ENCODE measurements around the gene SLC16A5. TPM values are rescaled to one million over a fixed set of nuclear protein-coding genes. Genes with fewer than 3 reads are reported as not detected.

The SLC16A5 gene
- total RNA-seq, 4 donors from 2014 or later = 65.9 to 94.6 (median 79.5) TPM

DNA sequence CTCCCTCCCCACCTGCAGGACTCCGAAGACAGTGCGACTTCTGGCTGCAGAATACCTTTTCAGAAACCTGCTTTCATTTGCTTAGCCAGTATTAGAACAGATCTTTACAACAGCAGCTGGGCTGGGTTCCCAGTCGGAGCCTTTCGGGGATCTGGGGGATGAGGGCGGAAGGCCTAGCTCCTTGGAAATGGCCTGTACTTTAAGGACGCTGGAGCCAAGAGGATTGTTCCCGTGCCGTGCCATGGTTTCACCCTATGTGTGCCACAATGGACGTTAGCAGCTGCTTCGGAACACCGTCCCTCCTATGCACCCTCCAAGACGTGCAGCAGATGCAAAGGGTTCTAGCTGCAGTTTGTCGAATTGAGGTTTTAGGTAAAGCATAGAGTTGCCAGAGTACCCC is 24.6 kb upstream of the SLC16A5 start:
- TF ChIP-seq POLR2A (IDR thresholded peaks at IDR 0.05) = no peak
- no peak for TF ChIP-seq POLR2AphosphoS5 (IDR thresholded peaks at IDR 0.05)
- no peak for TF ChIP-seq EP300 (IDR thresholded peaks at IDR 0.05; ENCODE audit: low read depth)
- TF ChIP-seq, protein P1, sequence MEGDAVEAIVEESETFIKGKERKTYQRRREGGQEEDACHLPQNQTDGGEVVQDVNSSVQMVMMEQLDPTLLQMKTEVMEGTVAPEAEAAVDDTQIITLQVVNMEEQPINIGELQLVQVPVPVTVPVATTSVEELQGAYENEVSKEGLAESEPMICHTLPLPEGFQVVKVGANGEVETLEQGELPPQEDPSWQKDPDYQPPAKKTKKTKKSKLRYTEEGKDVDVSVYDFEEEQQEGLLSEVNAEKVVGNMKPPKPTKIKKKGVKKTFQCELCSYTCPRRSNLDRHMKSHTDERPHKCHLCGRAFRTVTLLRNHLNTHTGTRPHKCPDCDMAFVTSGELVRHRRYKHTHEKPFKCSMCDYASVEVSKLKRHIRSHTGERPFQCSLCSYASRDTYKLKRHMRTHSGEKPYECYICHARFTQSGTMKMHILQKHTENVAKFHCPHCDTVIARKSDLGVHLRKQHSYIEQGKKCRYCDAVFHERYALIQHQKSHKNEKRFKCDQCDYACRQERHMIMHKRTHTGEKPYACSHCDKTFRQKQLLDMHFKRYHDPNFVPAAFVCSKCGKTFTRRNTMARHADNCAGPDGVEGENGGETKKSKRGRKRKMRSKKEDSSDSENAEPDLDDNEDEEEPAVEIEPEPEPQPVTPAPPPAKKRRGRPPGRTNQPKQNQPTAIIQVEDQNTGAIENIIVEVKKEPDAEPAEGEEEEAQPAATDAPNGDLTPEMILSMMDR (IDR thresholded peaks at IDR 0.05) = no peak
- 92% methylated on average over 13 of the region's 13 CpGs; no CpG with 5 or more reads in 1 of the 2 donors for WGBS, 2 donors (ENCODE audit: low coverage in 1 of 2)
- intact Hi-C loops (cut with DNase I; ENCODE audit: low total_unique reads) = no loop called here
- Histone ChIP-seq H3K9me3 (no peaks in the 10 kb centered on the region), H3K27me3 (no peaks in the 10 kb centered on the region), H3K4me3 (no peak overlapping the region), H3K36me3 (peaks cover 0 to 26% (median 10%) of the 10 kb centered on the region in 4 donors), H3K27ac (no peak overlapping the region), H3K4me1 (peaks cover 0 to 8% (median 2%) of the 10 kb centered on the region in 4 donors)
- no peak for DNase-seq
- in situ Hi-C loops (cut with MboI; ENCODE audit: low pct_ligation_motif_present in 1 of 4, low pct_unique_long_range_greater_than_20kb in 1 of 4, low sequenced_read_pairs in 3 of 4) = no loop called here

DNA sequence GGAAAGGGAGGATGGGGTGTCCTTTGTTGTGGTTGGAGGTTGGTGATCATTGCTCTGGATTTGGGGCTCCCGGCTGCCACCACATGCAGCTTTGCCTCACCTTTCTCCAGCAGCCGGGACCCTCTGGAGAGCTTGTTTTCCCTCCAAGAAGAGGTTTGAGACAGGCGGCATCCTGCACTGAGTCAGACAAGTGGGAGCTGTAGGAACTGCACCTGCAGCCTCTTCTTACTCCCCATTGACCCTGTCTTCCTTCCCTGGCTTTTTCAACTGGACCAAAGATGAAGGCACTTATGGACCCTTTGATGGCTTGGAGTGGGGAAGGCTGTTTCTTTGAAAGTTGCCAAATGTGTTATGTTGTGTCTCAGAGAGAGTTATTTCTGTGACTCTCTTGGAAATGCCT is 24.1 kb upstream of the SLC16A5 start:
- intact Hi-C loops (cut with DNase I; ENCODE audit: low total_unique reads) = no loop called here

DNA sequence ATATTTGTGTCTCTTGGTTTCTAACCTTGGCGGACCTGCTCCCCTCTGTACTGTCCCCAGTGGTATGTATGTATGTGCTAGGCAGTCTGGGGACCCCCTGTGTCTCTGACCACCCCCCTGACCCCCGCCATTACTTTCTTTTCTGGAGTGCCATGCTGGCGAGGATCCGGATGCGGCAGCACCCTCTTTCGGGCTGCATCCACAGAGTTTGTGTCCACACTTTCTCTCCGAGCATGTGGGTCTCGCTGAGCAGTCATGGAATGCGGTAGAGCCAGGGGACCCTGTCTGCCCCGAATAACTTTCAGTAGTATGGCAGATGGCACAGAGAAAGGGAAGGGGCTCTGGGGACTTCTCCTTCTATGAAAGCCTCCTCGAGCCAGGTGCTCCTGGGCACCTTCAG is 23.7 kb upstream of the SLC16A5 start:
- in situ Hi-C loops (cut with MboI; ENCODE audit: low pct_ligation_motif_present in 1 of 4, low pct_unique_long_range_greater_than_20kb in 1 of 4, low sequenced_read_pairs in 3 of 4) (no loop called here), intact Hi-C loops (cut with DNase I; ENCODE audit: low total_unique reads) (no loop called here)
- H3K4me1 ChIP-seq = peaks cover 0 to 8% (median 2%) of the 10 kb centered on the region in 4 donors
- no peak overlapping the region for H3K4me3 ChIP-seq
- WGBS, 2 donors (ENCODE audit: low coverage in 1 of 2) = 96 to 97% methylated on average over 6 to 11 of the region's 11 CpGs
- H3K9me3 ChIP-seq = no peaks in the 10 kb centered on the region
- peaks cover 0 to 26% (median 10%) of the 10 kb centered on the region in 4 donors for H3K36me3 ChIP-seq
- no peak overlapping the region for H3K27ac ChIP-seq
- no peaks in the 10 kb centered on the region for H3K27me3 ChIP-seq
- TF ChIP-seq EP300 (IDR thresholded peaks at IDR 0.05; ENCODE audit: low read depth) (no peak), POLR2AphosphoS5 (IDR thresholded peaks at IDR 0.05) (no peak), POLR2A (IDR thresholded peaks at IDR 0.05) (no peak)
- TF ChIP-seq, protein P1 (IDR thresholded peaks at IDR 0.05) = no peak
- no peak for DNase-seq

More for the DNA sequence above, 24.1 kb upstream of the SLC16A5 start:
- TF ChIP-seq, protein P1 (IDR thresholded peaks at IDR 0.05) = no peak
- TF ChIP-seq POLR2AphosphoS5 (IDR thresholded peaks at IDR 0.05) = no peak
- TF ChIP-seq EP300 (IDR thresholded peaks at IDR 0.05; ENCODE audit: low read depth) = no peak
- no peak for TF ChIP-seq POLR2A (IDR thresholded peaks at IDR 0.05)
- Histone ChIP-seq H3K9me3 (no peaks in the 10 kb centered on the region), H3K27me3 (no peaks in the 10 kb centered on the region), H3K27ac (no peak overlapping the region), H3K36me3 (peaks cover 0 to 26% (median 10%) of the 10 kb centered on the region in 4 donors), H3K4me3 (no peak overlapping the region), H3K4me1 (peaks cover 0 to 8% (median 2%) of the 10 kb centered on the region in 4 donors)
- no peak for DNase-seq
- in situ Hi-C loops (cut with MboI; ENCODE audit: low pct_ligation_motif_present in 1 of 4, low pct_unique_long_range_greater_than_20kb in 1 of 4, low sequenced_read_pairs in 3 of 4) = no loop called here
- 89% methylated on average over 1 of the region's 3 CpGs; no CpG with 5 or more reads in 1 of the 2 donors for WGBS, 2 donors (ENCODE audit: low coverage in 1 of 2)

DNA sequence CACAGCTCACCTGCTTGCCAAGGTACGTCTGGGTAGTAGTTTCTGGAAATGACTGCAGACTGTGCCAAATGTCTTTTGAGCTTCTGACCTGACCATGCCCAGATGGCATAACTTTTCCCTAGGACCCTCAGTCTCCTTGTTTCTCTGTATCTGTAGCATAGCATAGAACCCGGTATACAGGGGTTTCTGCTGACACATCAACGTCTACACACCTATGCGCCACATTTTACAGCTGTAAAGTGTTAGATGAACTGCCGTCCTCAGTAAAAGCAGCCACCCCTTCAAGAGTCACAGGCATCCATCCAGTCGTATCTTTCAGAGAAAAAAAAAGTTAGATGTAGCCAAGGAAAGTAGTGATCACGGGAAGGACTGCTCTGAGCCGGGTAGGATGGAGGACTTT is 23.3 kb upstream of the SLC16A5 start:
- no peak overlapping the region for H3K4me3 ChIP-seq
- in situ Hi-C loops (cut with MboI; ENCODE audit: low pct_ligation_motif_present in 1 of 4, low pct_unique_long_range_greater_than_20kb in 1 of 4, low sequenced_read_pairs in 3 of 4) = no loop called here
- peaks cover 0 to 26% (median 10%) of the 10 kb centered on the region in 4 donors for H3K36me3 ChIP-seq
- intact Hi-C loops (cut with DNase I; ENCODE audit: low total_unique reads) = no loop called here
- 85 to 90% methylated on average over 2 to 8 of the region's 8 CpGs for WGBS, 2 donors (ENCODE audit: low coverage in 1 of 2)
- TF ChIP-seq POLR2AphosphoS5 (IDR thresholded peaks at IDR 0.05) (no peak), EP300 (IDR thresholded peaks at IDR 0.05; ENCODE audit: low read depth) (no peak), POLR2A (IDR thresholded peaks at IDR 0.05) (no peak)
- TF ChIP-seq, protein P1 (IDR thresholded peaks at IDR 0.05) = no peak
- peaks cover 0 to 8% (median 2%) of the 10 kb centered on the region in 4 donors for H3K4me1 ChIP-seq
- no peaks in the 10 kb centered on the region for H3K9me3 ChIP-seq
- no peak overlapping the region for H3K27ac ChIP-seq
- no peak for DNase-seq
- no peaks in the 10 kb centered on the region for H3K27me3 ChIP-seq
